ENCODE data around the gene KIF6. TPM values are rescaled to one million over a fixed set of nuclear protein-coding genes. Genes with fewer than 3 reads are reported as not detected.

The KIF6 gene
- total RNA-seq, 2 experiments from 2014 or later: 0.31 TPM; not detected in 1

GRCh38 chr6:39319621-39320362 is 405.4 kb downstream of the KIF6 start:
- DNase-seq: no peak
- Mint-ChIP-seq H3K27me3 (peaks cover 27% of the 10 kb centered on the region), H3K27ac (no peak overlapping the region), H3K9me3 (no peaks in the 10 kb centered on the region), H3K4me3 (no peak overlapping the region), H3K4me1 (ENCODE audit: low read depth) (no peaks in the 10 kb centered on the region), H3K36me3 (no peaks in the 10 kb centered on the region)
- POLR2A ChIA-PET: no interaction called here
- intact Hi-C loops (cut with micrococcal nuclease): no loop called here
- CTCF ChIA-PET: interaction anchor here (0.8 to 1.6 kb wide), 2 partner anchors 10 to 447 kb away, joined by 3 to 4 read pairs; no protein-coding TSS in a partner anchor

GRCh38 chr6:39317256-39317655 is 408.0 kb downstream of the KIF6 start:
- Mint-ChIP-seq H3K27ac (no peak overlapping the region), H3K4me1 (ENCODE audit: low read depth) (peaks cover 5% of the 10 kb centered on the region), H3K27me3 (peaks cover 43% of the 10 kb centered on the region)

GRCh38 chr6:39314273-39314795 is 410.9 kb downstream of the KIF6 start, which contains the start of gene KCNK17:
Gene KCNK17 (minus strand): TSS chr6:39314419. CDS start chr6:39314320, 99 bp downstream.
- Mint-ChIP-seq H3K27me3 (peaks cover 60% of the 10 kb centered on the region), H3K27ac (no peak within 1 kb of the TSS), H3K9me3 (no peaks in the 10 kb centered on the region), H3K36me3 (no peaks in the 10 kb centered on the region), H3K4me3 (no peak within 1 kb of the TSS), H3K4me1 (ENCODE audit: low read depth) (peaks cover 5% of the 10 kb centered on the region)
- peak; percentile 22 for DNase-seq
- intact Hi-C loops (cut with micrococcal nuclease): loop anchor here (5.0 kb wide), 1 partner anchor 312 kb away; no protein-coding TSS in a partner anchor
- POLR2A ChIA-PET: no interaction called here
- CTCF ChIA-PET: interaction anchor here (0.7 to 1.9 kb wide), 3 partner anchors 12 to 442 kb away, joined by 3 to 6 read pairs (median 6); no protein-coding TSS in a partner anchor

More at GRCh38 chr6:39317256-39317655, 408.0 kb downstream of the KIF6 start:
- DNase-seq: no peak
- H3K36me3 Mint-ChIP-seq: no peaks in the 10 kb centered on the region
- intact Hi-C loops (cut with micrococcal nuclease): no loop called here
- H3K4me3 Mint-ChIP-seq: no peak overlapping the region
- H3K9me3 Mint-ChIP-seq: no peaks in the 10 kb centered on the region
- CTCF ChIA-PET: no interaction called here
- POLR2A ChIA-PET: no interaction called here

GRCh38 chr6:39313526-39314272 is 411.5 kb downstream of the KIF6 start:
- Mint-ChIP-seq H3K9me3 (no peaks in the 10 kb centered on the region), H3K27me3 (peaks cover 57% of the 10 kb centered on the region)

GRCh38 chr6:39312912-39313525 is 412.2 kb downstream of the KIF6 start:
- H3K4me1 Mint-ChIP-seq (ENCODE audit: low read depth): peaks cover 5% of the 10 kb centered on the region
- DNase-seq: no peak
- no peak overlapping the region for H3K4me3 Mint-ChIP-seq
- ChIA-PET CTCF (interaction anchor here (0.5 to 1.9 kb wide), 4 partner anchors 10 to 339 kb away, joined by 3 to 8 read pairs (median 5); no protein-coding TSS in a partner anchor), POLR2A (no interaction called here)
- no peaks in the 10 kb centered on the region for H3K9me3 Mint-ChIP-seq
- H3K27ac Mint-ChIP-seq: no peak overlapping the region
- intact Hi-C loops (cut with micrococcal nuclease): loop anchor here (5.0 kb wide), 1 partner anchor 311 kb away; no protein-coding TSS in a partner anchor
- H3K36me3 Mint-ChIP-seq: no peaks in the 10 kb centered on the region
- peaks cover 57% of the 10 kb centered on the region for H3K27me3 Mint-ChIP-seq

More at GRCh38 chr6:39313526-39314272, 411.5 kb downstream of the KIF6 start:
- no peak overlapping the region for H3K4me3 Mint-ChIP-seq
- DNase-seq: no peak
- H3K36me3 Mint-ChIP-seq: no peaks in the 10 kb centered on the region
- peaks cover 5% of the 10 kb centered on the region for H3K4me1 Mint-ChIP-seq (ENCODE audit: low read depth)
- no peak overlapping the region for H3K27ac Mint-ChIP-seq
- ChIA-PET CTCF (interaction anchor here (0.7 to 1.9 kb wide), 4 partner anchors 11 to 442 kb away, joined by 3 to 8 read pairs (median 6); no protein-coding TSS in a partner anchor), POLR2A (no interaction called here)
- intact Hi-C loops (cut with micrococcal nuclease): loop anchor here (5.0 kb wide), 1 partner anchor 311 kb away; no protein-coding TSS in a partner anchor

- Mint-ChIP-seq H3K4me1 (ENCODE audit: low read depth) (peaks cover 5% of the 10 kb centered on the region), H3K36me3 (no peaks in the 10 kb centered on the region), H3K27ac (no peak overlapping the region), H3K27me3 (peaks cover 41% of the 10 kb centered on the region), H3K9me3 (no peaks in the 10 kb centered on the region), H3K4me3 (no peak overlapping the region)
- intact Hi-C loops (cut with micrococcal nuclease): loop anchor here (1.0 to 5.0 kb wide), 2 partner anchors 144 to 308 kb away; no protein-coding TSS in a partner anchor
- ChIA-PET POLR2A (no interaction called here), CTCF (interaction anchor here (0.6 to 11.6 kb wide), 23 partner anchors 8 to 439 kb away, joined by 3 to 469 read pairs (median 5); no protein-coding TSS in a partner anchor)
- no peak for DNase-seq
These were observed 414.7 kb downstream of the KIF6 start for GRCh38 chr6:39310542-39310941.

GRCh38 chr6:39309942-39310531 is 415.2 kb downstream of the KIF6 start:
- peak; percentile 76 for DNase-seq
- peaks cover 36% of the 10 kb centered on the region for H3K27me3 Mint-ChIP-seq
- no peak overlapping the region for H3K27ac Mint-ChIP-seq
- no peak overlapping the region for H3K4me3 Mint-ChIP-seq
- POLR2A ChIA-PET: no interaction called here
- peaks cover 5% of the 10 kb centered on the region for H3K4me1 Mint-ChIP-seq (ENCODE audit: low read depth)
- CTCF ChIA-PET: interaction anchor here (0.6 to 11.6 kb wide), 33 partner anchors 9 to 438 kb away, joined by 3 to 469 read pairs (median 4); no protein-coding TSS in a partner anchor
- intact Hi-C loops (cut with micrococcal nuclease): loop anchor here (1.0 to 5.0 kb wide), 2 partner anchors 144 to 308 kb away; no protein-coding TSS in a partner anchor
- no peaks in the 10 kb centered on the region for H3K36me3 Mint-ChIP-seq
- no peaks in the 10 kb centered on the region for H3K9me3 Mint-ChIP-seq

GRCh38 chr6:39307462-39307861 is 417.7 kb downstream of the KIF6 start:
- H3K27ac Mint-ChIP-seq: no peak overlapping the region
- H3K36me3 Mint-ChIP-seq: no peaks in the 10 kb centered on the region
- H3K4me3 Mint-ChIP-seq: no peak overlapping the region
- peaks cover 3% of the 10 kb centered on the region for H3K4me1 Mint-ChIP-seq (ENCODE audit: low read depth)
- DNase-seq: no peak
- H3K9me3 Mint-ChIP-seq: no peaks in the 10 kb centered on the region
- H3K27me3 Mint-ChIP-seq: peaks cover 17% of the 10 kb centered on the region
- intact Hi-C loops (cut with micrococcal nuclease): no loop called here
- ChIA-PET POLR2A (no interaction called here), CTCF (interaction anchor here (0.6 to 11.6 kb wide), 11 partner anchors 110 to 436 kb away, joined by 3 to 469 read pairs (median 4); no protein-coding TSS in a partner anchor)

GRCh38 chr6:39304951-39305350 is 420.3 kb downstream of the KIF6 start:
- Mint-ChIP-seq H3K27ac (no peak overlapping the region), H3K4me3 (no peak overlapping the region), H3K36me3 (no peaks in the 10 kb centered on the region), H3K9me3 (no peaks in the 10 kb centered on the region), H3K4me1 (ENCODE audit: low read depth) (peaks cover 3% of the 10 kb centered on the region), H3K27me3 (peaks cover 2% of the 10 kb centered on the region)
- intact Hi-C loops (cut with micrococcal nuclease): loop anchor here (5.0 kb wide), 1 partner anchor 308 kb away; no protein-coding TSS in a partner anchor
- DNase-seq: no peak
- POLR2A ChIA-PET: no interaction called here
- CTCF ChIA-PET: interaction anchor here (0.6 to 11.6 kb wide), 14 partner anchors 105 to 433 kb away, joined by 3 to 469 read pairs (median 4); partner anchors contain the start of gene SAYSD1

GRCh38 chr6:39303425-39304153 is 421.6 kb downstream of the KIF6 start:
- no peak for DNase-seq
- Mint-ChIP-seq H3K27me3 (no peaks in the 10 kb centered on the region), H3K27ac (no peak overlapping the region), H3K36me3 (no peaks in the 10 kb centered on the region), H3K4me1 (ENCODE audit: low read depth) (peaks cover 3% of the 10 kb centered on the region), H3K9me3 (no peaks in the 10 kb centered on the region), H3K4me3 (no peak overlapping the region)
- intact Hi-C loops (cut with micrococcal nuclease): loop anchor here (1.0 to 5.0 kb wide), 5 partner anchors 74 to 431 kb away; partner anchors contain the start of gene KCNK5
- ChIA-PET POLR2A (no interaction called here), CTCF (interaction anchor here (0.7 to 11.6 kb wide), 37 partner anchors 9 to 432 kb away, joined by 3 to 469 read pairs (median 6); partner anchors contain the start of gene SAYSD1)
